Endothelial cell of umbilical vein (primary cell): ENCODE data around the gene SESN3.
"Not testable (repeated sequence)": the region's sequence is repeated elsewhere in the genome, so short reads cannot be mapped to it uniquely, and the experiment has no call there.

ENCODE experiments used
- POLR2A ChIP-seq: IDR thresholded peaks from 2 replicates; pipeline ENCODE4 v1.6.1; 2012; ENCODE audit warnings: low read depth, mild to moderate bottlenecking, control low read depth, low read length
- TF ChIP-seq, protein P1 (sequence below): IDR thresholded peaks from 2 replicates; pipeline ENCODE4 v1.6.1; 2011; ENCODE audit not compliant: insufficient read depth, insufficient read length
- TF ChIP-seq, protein P2 (sequence below), 2 donors: IDR thresholded peaks; 1 replicate in 1 of 2; 2 replicates in 1 of 2; pipeline ENCODE4 v1.5.1; 2011; ENCODE audit warnings: low read length in 2 of 2, mild to moderate bottlenecking in 2 of 2, moderate library complexity in 2 of 2, control low read depth in 1 of 2, inconsistent platforms in 1 of 2, low read depth in 1 of 2; ENCODE audit not compliant: insufficient read depth in 1 of 2; ENCODE audit errors: extremely low read depth in 1 of 2

DNA sequence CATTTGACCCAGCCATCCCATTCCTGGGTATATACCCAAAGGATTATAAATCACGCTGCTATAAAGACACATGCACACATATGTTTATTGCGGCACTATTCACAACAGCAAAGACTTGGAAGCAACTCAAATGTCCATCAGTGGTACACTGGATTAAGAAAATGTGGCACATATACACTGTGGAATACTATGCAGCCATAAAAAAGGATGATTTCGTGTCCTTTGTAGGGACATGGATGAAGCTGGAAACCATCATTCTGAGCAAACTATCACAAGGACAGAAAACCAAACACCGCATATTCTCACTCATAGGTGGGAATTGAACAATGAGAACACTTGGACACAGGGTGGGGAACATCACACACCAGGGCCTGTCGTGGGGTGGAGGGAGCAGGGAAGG, 42.6 kb upstream of the SESN3 start:
- TF ChIP-seq, protein P1, sequence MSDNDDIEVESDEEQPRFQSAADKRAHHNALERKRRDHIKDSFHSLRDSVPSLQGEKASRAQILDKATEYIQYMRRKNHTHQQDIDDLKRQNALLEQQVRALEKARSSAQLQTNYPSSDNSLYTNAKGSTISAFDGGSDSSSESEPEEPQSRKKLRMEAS, result not testable (repeated sequence)
- TF ChIP-seq, protein P2, sequence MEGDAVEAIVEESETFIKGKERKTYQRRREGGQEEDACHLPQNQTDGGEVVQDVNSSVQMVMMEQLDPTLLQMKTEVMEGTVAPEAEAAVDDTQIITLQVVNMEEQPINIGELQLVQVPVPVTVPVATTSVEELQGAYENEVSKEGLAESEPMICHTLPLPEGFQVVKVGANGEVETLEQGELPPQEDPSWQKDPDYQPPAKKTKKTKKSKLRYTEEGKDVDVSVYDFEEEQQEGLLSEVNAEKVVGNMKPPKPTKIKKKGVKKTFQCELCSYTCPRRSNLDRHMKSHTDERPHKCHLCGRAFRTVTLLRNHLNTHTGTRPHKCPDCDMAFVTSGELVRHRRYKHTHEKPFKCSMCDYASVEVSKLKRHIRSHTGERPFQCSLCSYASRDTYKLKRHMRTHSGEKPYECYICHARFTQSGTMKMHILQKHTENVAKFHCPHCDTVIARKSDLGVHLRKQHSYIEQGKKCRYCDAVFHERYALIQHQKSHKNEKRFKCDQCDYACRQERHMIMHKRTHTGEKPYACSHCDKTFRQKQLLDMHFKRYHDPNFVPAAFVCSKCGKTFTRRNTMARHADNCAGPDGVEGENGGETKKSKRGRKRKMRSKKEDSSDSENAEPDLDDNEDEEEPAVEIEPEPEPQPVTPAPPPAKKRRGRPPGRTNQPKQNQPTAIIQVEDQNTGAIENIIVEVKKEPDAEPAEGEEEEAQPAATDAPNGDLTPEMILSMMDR (IDR thresholded peaks at IDR 0.05; ENCODE audit: extremely low read depth in 1 of 2, insufficient read depth in 1 of 2, low read depth in 1 of 2, low read length in 2 of 2), result not testable (repeated sequence)
- not testable (repeated sequence) for TF ChIP-seq POLR2A
